SK-N-MC (cell line): ENCODE measurements around the gene FBXW11.

ENCODE experiments used
- DNase-seq: peaks from one replicate; pipeline ENCODE4 v3.0.0-alpha.2; 2011; ENCODE audit warnings: low read depth, low spot score
- H3K27ac ChIP-seq: fragments of 200-600 bp; sonication (generic); 2 replicates; pipeline ENCODE4 v1.5.1; 2016; ENCODE audit warnings: mixed run types
- H3K36me3 ChIP-seq: fragments of 200-600 bp; sonication (generic); 2 replicates; pipeline ENCODE4 v1.6.1; 2017; ENCODE audit warnings: antibody characterized with exemption, low read length, mixed read lengths; ENCODE audit not compliant: insufficient read depth
- H3K4me3 ChIP-seq: fragments of 200-600 bp; sonication (generic); 2 replicates; pipeline ENCODE4 v1.5.1; 2016
- H3K9ac ChIP-seq: fragments of 200-600 bp; sonication (generic); 2 replicates; pipeline ENCODE4 v1.8.0; 2017; ENCODE audit warnings: mixed run types, mixed read lengths; ENCODE audit not compliant: insufficient read length
- H3K9me3 ChIP-seq: fragments of 200-600 bp; sonication (generic); 2 replicates; pipeline ENCODE4 v1.6.1; 2017; ENCODE audit warnings: low read depth, mild to moderate bottlenecking, antibody characterized with exemption, low read length, moderate library complexity, mixed read lengths
- EZH2 ChIP-seq: fragments of 200-600 bp; sonication (generic); IDR thresholded peaks from one replicate; pipeline ENCODE4 v1.6.1; 2017; ENCODE audit warnings: antibody characterized with exemption
- FOXP2 ChIP-seq: optimal IDR thresholded peaks from 2 replicates; pipeline ENCODE3; 2011; ENCODE audit warnings: mild to moderate bottlenecking, moderate library complexity; ENCODE audit not compliant: insufficient read depth; ENCODE audit errors: extremely low read length, control extremely low read depth
- POLR2AphosphoS5 ChIP-seq: IDR thresholded peaks from 2 replicates; pipeline ENCODE4 v1.6.1; 2012; ENCODE audit warnings: mild to moderate bottlenecking, low read depth, low read length, borderline replicate concordance

FBXW11 gene

DNA sequence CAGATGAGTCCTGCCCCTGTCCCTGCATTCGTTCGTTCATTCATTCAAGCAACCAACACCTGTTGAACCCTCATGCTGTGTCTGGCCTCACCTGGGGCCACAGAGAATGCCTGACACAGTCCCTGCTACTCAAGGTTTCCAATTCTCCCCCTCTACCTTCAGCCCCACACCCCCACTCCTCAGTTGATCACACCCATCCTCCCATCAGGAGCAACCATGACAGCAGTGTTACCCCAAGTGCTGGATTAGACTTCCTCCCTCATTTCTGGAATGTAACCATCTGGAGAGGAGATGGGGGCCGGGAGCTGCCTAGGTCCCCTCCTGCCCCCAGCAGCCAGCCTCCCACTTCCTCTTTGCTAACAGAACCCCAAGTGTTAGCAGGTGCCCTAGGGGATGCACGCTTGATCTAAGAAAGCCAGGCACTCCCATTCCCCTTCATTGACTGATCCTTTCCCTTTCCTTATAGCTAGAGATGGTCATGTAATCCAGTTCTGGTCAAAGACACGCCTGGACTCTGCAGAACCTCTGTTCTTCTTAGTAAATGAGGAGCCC, 163.6 kb downstream of the FBXW11 start:
- TF ChIP-seq POLR2AphosphoS5 (no peak), FOXP2 (no peak), EZH2 (no peak)
- Histone ChIP-seq H3K9ac (no peak overlapping the region), H3K9me3 (no peaks in the 10 kb centered on the region), H3K36me3 (no peaks in the 10 kb centered on the region), H3K4me3 (no peak overlapping the region), H3K27ac (no peak overlapping the region)
- DNase-seq = no peak

DNA sequence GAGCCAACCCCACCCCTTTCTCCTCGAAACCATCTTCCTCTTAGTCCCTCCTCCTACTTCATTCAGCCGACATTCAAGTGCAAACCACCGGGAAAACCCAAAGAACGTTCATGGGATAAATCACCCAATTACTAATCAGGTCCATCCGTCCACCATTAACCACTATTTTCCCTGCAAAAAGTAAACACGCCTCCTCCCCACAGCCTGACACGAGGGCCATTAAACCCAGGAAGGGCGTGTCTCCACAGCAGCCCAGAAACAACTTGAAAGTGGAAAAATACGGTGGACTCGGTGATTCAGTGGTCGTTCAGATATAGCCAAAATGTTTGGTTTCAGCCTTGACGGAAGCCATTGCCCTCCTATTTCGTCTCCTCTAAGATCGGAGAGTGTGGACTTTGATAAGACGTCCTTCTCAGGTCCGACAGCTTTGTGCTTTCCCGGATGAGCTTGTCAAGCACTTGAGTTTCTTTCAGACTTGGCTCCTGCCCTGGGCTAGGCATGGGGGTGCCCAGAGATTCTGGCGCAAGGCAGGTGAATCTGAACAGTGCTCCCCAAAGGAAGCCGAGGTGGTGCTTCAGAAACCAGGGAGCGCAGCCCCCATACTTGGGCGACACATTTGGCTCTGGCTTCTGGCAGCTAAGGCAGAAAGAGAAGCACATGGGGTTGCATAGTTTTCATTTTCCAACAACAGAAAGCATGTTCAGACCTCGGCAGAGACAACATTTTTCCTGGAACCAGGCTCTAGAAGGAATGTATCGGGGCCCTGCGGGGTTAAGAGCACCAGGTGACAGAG, 164.3 kb downstream of the FBXW11 start:
- no peak for DNase-seq
- Histone ChIP-seq H3K27ac (no peak overlapping the region), H3K9ac (no peak overlapping the region), H3K9me3 (no peaks in the 10 kb centered on the region), H3K36me3 (no peaks in the 10 kb centered on the region), H3K4me3 (no peak overlapping the region)
- TF ChIP-seq FOXP2 (no peak), POLR2AphosphoS5 (no peak), EZH2 (no peak)

DNA sequence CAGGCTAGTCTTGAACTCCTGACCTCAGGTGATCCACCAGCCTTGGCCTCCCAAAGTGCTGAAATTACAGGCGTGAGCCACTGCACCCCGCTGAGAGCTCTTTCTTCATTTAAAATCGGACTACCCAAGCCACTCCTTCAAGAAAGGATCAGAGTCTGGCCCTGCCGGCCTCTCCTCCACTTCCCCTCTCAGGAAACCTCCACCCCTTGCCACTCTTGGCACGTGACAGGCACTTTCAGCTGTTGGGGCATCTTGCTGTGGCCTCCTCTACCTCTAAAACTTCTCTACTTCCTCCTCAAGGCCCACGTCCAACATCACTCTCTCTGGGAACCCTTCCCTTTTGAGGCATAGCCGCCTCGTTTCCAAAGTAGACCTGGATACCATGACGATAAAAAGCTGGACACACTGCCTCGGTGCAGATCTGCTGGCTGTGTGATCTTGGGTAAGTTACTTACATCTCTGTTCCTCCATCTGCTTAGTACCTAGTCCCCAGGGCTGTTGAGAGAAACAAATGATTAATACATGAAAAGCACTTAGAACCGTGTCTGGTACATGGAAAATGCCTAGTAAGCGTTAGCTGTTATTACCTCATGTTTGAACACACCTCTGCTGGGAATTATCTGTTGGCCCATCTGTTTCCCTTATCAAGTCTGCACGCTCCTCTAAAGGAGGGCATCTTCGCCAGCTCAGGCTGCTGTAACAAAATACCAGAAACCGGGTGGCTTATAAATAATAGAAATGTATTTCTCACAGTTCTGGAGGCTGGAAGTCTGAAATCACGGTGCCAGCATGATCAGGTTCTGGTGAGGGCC, 165.5 kb downstream of the FBXW11 start:
- H3K9me3 ChIP-seq = no peaks in the 10 kb centered on the region
- H3K27ac ChIP-seq = no peak overlapping the region
- TF ChIP-seq FOXP2 (no peak), POLR2AphosphoS5 (no peak), EZH2 (no peak)
- H3K9ac ChIP-seq = no peak overlapping the region
- no peak overlapping the region for H3K4me3 ChIP-seq
- no peaks in the 10 kb centered on the region for H3K36me3 ChIP-seq
- DNase-seq = no peak

DNA sequence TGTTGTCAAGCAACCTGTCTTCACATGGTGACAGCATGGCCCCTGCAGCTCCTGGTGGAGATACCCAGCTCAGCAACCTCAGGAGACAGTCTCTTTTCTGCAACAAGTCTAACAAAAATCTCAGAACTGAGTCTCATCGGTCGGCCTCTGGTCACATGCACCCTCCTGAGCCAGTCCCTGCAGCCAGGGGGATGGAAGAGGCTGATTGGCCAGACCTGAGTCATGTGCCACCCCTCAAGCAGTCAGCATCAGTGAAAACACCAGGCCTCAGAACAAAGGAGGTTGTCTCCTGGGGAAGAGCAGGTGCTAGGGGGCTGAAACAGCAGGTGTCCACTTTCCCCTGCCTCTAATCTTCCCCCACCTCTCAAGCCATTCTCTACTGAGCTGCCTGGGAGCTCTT, 166.4 kb downstream of the FBXW11 start:
- H3K9me3 ChIP-seq = no peaks in the 10 kb centered on the region

DNA sequence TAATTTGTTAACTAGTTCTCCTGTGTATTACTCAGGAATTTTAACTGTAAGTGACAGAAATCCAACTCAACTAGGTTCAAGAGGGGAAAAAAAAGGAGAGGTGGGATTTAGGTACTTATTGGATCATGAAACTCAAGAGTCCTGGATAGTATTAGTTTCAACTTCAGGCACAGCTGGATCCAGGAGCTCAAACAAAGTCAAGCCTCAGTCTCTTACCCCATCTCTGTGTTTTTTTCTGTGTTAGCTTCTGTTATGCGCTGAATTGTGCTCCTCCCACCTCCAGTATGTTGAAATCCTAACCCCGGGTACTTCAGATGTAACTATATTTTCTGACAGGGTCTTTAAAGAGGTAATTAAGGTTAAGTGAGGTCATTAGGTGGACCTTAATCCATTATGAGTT, 167.3 kb downstream of the FBXW11 start:
- H3K36me3 ChIP-seq = no peaks in the 10 kb centered on the region
- H3K9ac ChIP-seq = no peak overlapping the region
- no peak overlapping the region for H3K4me3 ChIP-seq
- H3K27ac ChIP-seq = no peak overlapping the region
- DNase-seq = no peak
- no peaks in the 10 kb centered on the region for H3K9me3 ChIP-seq
- no peak for TF ChIP-seq POLR2AphosphoS5
- TF ChIP-seq FOXP2 = no peak
- TF ChIP-seq EZH2 = no peak

More for the DNA sequence above, 166.4 kb downstream of the FBXW11 start:
- Histone ChIP-seq H3K9ac (no peak overlapping the region), H3K27ac (no peak overlapping the region), H3K36me3 (no peaks in the 10 kb centered on the region), H3K4me3 (no peak overlapping the region)
- TF ChIP-seq POLR2AphosphoS5 = no peak
- no peak for TF ChIP-seq FOXP2
- TF ChIP-seq EZH2 = no peak
- DNase-seq = no peak

DNA sequence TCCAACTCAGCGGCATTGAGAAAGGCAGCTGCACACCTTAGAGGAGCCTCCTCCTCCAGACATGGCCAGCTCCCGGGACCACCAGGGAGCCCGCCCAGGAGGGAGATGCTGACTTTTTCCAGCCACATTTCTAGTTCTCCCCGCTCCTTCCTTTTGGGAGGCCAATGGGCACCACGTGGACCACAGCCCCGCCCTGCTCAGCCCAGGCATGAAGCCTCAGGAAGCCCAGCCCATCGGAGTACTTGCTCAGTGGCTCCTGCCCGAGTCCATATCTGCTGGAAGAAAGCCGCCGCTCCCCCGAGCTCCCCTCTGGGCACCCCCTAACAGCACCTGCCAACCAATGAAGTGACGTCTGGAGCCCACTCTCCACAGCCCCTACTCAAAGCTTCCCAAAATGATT, 168.4 kb downstream of the FBXW11 start:
- Histone ChIP-seq H3K9me3 (no peaks in the 10 kb centered on the region), H3K36me3 (no peaks in the 10 kb centered on the region), H3K27ac (no peak overlapping the region), H3K4me3 (no peak overlapping the region), H3K9ac (no peak overlapping the region)
- TF ChIP-seq FOXP2 (no peak), POLR2AphosphoS5 (no peak), EZH2 (no peak)
- DNase-seq = no peak

DNA sequence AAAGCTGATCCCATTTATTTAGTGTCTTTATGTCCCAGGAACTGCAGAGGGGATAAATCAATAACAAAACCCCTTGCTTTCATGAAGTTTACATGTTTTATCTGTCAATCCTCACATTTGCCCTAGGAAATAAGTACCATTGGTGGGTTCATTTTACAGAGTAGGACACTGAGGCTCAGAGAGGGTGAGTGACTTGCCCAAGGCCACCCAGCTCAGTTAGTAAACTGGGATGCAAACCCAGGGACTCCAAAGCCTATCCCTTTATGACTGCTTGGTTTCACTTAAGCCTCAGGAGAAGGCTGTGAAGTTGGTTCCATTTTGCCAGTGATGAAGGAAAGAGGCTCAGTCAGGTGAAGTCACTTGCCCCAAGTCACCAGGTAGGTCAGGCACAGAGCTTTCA, 168.9 kb downstream of the FBXW11 start:
- no peak overlapping the region for H3K27ac ChIP-seq
- no peak for TF ChIP-seq EZH2
- no peak for TF ChIP-seq POLR2AphosphoS5
- TF ChIP-seq FOXP2 = no peak
- no peak for DNase-seq

DNA sequence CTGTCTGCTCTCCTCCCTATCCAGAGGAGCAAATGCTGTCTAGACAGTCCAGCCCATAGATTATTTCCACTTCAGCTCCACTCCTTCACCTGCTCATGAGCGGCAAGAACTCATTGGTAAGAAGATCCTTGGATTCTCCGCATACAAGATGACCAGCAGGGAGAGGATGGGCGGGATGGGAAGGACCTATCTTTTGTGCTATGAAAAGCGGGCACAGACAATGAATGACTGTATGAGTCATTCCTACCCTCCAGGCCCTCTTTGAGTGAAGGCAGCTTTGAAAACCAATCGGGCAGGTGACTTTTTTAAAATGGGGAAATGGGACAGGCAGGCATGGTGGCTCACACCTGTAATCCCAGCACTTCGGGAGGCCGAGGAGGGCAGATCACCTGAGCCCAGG, 171.4 kb downstream of the FBXW11 start:
- no peaks in the 10 kb centered on the region for H3K9me3 ChIP-seq
- no peaks in the 10 kb centered on the region for H3K36me3 ChIP-seq
- TF ChIP-seq EZH2 (no peak), FOXP2 (no peak), POLR2AphosphoS5 (no peak)
- H3K9ac ChIP-seq = no peak overlapping the region
- no peak overlapping the region for H3K27ac ChIP-seq
- no peak overlapping the region for H3K4me3 ChIP-seq
- no peak for DNase-seq

More for the DNA sequence above, 168.9 kb downstream of the FBXW11 start:
- no peaks in the 10 kb centered on the region for H3K36me3 ChIP-seq
- no peaks in the 10 kb centered on the region for H3K9me3 ChIP-seq
- no peak overlapping the region for H3K4me3 ChIP-seq
- H3K9ac ChIP-seq = no peak overlapping the region
